Measurements from ENCODE around the gene TLCD2. TPM values are rescaled to one million over a fixed set of nuclear protein-coding genes. Genes with fewer than 3 reads are reported as not detected.
"Not testable (repeated sequence)": the region's sequence is repeated elsewhere in the genome, so short reads cannot be mapped to it uniquely, and the experiment has no call there.

The TLCD2 gene
- total RNA-seq, 1 donor from 2014 or later, result 0.04 TPM

DNA sequence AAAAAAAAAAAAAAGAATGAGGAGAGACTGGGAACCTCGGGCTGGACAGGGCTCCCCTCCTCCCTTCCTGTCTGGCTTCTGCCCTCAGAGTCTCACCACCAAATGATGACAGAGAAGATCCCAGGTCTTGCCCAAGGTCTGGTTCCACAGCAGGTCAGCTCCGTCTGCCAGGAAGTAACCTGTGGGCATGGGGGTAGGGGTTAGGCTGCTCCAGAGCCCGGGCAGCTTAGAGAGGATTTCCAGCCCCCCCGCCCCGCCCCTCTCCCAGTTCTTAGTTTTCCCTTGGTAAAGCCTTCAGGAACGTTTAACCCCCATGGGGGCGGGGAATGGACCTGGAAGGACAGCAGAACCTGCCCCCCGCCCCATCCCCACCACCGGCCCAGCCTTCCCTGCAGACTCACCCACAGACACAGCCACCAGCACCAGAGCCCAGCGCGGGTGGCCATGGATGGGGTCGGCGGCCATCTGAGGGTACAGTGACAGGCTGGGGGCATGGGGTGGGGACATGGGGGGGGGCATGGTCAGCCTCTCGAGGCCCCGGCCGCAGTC is 700 bp downstream of the TLCD2 start:
- CTCF ChIA-PET, result no interaction called here

DNA sequence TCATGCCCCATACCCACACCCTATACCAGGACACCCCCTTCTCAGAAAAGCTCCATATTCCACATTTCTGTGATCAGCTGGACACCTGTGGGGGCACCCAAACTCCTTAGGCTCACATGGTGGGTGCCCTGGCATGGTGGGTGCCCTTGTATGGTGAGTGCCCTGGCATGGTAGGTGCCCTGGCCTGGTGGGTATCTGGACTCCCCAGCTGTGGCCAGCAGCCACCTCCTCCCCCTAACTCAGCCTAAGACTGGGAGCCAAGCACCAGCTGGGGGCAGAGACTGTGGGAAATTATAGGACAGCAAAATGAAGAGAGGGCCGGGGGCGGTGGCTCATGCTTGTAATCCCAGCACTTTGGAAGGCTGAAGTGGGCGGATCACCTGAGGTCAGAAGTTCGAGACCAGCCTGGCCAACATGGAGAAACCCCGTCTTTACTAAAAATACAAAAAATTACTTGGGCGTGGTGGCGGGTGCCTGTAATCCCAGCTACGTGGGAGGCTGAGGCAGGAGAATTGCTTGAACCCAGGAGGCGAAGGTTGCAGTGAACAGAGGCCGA is 1.3 kb downstream of the TLCD2 start:
- peaks cover 29% of the 10 kb centered on the region for H3K27me3 Mint-ChIP-seq

More for the DNA sequence above, 700 bp downstream of the TLCD2 start:
- H3K27me3 Mint-ChIP-seq, result peaks cover 31% of the 10 kb centered on the region
- TF ChIP-seq CTCF (IDR thresholded peaks at IDR 0.05), result no peak
- ATAC-seq (ENCODE audit: low read depth) (no peak), DNase-seq (no peak)
- H3K36me3 Mint-ChIP-seq (ENCODE audit: low read depth), result no peaks in the 10 kb centered on the region
- peaks cover 10% of the 10 kb centered on the region for H3K4me1 Mint-ChIP-seq
- no peak overlapping the region for H3K4me3 Mint-ChIP-seq
- intact Hi-C loops (cut with micrococcal nuclease), result no loop called here
- POLR2A ChIA-PET, result no interaction called here
- no peaks in the 10 kb centered on the region for H3K9me3 Mint-ChIP-seq
- H3K27ac Mint-ChIP-seq, result no peak overlapping the region

GRCh38 chr17:1707107-1707506 is 3.1 kb downstream of the TLCD2 start:
- DNase-seq (no peak), ATAC-seq (ENCODE audit: low read depth) (no peak)
- TF ChIP-seq CTCF (IDR thresholded peaks at IDR 0.05), result no peak
- Mint-ChIP-seq H3K9me3 (no peaks in the 10 kb centered on the region), H3K4me3 (no peak overlapping the region), H3K4me1 (peaks cover 8% of the 10 kb centered on the region), H3K27ac (no peak overlapping the region), H3K27me3 (peaks cover 23% of the 10 kb centered on the region), H3K36me3 (ENCODE audit: low read depth) (no peaks in the 10 kb centered on the region)
- ChIA-PET CTCF (no interaction called here), POLR2A (no interaction called here)
- intact Hi-C loops (cut with micrococcal nuclease), result no loop called here

More for the DNA sequence above, 1.3 kb downstream of the TLCD2 start:
- ATAC-seq (ENCODE audit: low read depth); H3K27ac Mint-ChIP-seq; POLR2A ChIA-PET; H3K36me3 Mint-ChIP-seq (ENCODE audit: low read depth); CTCF ChIA-PET; DNase-seq; H3K9me3 Mint-ChIP-seq; intact Hi-C loops (cut with micrococcal nuclease); H3K4me1 Mint-ChIP-seq: not testable (repeated sequence)
- H3K4me3 Mint-ChIP-seq, result peak overlapping the region; percentile 11

DNA sequence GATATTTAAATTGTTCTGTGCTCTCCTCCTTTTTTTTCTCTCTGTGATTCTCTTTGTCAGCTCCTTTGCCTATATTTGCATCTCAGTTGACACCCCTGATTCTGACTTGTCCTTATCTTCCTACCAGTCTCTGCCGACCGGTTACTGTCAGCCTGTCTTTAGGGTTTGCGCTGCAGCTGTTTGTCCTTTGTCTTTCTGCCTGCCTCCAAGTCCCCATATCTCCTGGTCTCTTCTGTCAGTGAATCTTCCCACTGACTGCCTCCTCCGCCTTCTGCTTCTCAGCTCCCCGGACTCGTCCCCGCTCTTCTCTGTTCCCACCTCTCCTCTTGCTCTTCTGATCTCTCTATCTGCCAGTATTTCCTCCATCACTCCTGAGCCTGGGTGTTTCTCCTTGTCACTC is 5.2 kb downstream of the TLCD2 start:
- H3K9me3 Mint-ChIP-seq, result no peaks in the 10 kb centered on the region
- ATAC-seq (ENCODE audit: low read depth), result no peak
- peaks cover 3% of the 10 kb centered on the region for H3K4me1 Mint-ChIP-seq
- DNase-seq, result no peak
- intact Hi-C loops (cut with micrococcal nuclease), result no loop called here
- CTCF ChIA-PET, result no interaction called here
- no peak overlapping the region for H3K4me3 Mint-ChIP-seq
- TF ChIP-seq CTCF (IDR thresholded peaks at IDR 0.05), result no peak
- H3K36me3 Mint-ChIP-seq (ENCODE audit: low read depth), result no peaks in the 10 kb centered on the region
- no peak overlapping the region for H3K27ac Mint-ChIP-seq
- H3K27me3 Mint-ChIP-seq, result peaks cover 14% of the 10 kb centered on the region
- POLR2A ChIA-PET, result interaction anchor here (0.6 to 0.7 kb wide), 2 partner anchors 12 to 990 kb away, joined by 3 read pairs; partner anchors contain the start of gene VPS53

GRCh38 chr17:1703063-1703462 is 7.1 kb downstream of the TLCD2 start:
- peaks cover 14% of the 10 kb centered on the region for H3K27me3 Mint-ChIP-seq
- intact Hi-C loops (cut with micrococcal nuclease), result no loop called here
- H3K4me1 Mint-ChIP-seq, result no peaks in the 10 kb centered on the region
- no peak for DNase-seq
- CTCF ChIA-PET, result no interaction called here
- H3K27ac Mint-ChIP-seq, result no peak overlapping the region
- POLR2A ChIA-PET, result no interaction called here
- ATAC-seq (ENCODE audit: low read depth), result no peak
- H3K9me3 Mint-ChIP-seq, result no peaks in the 10 kb centered on the region
- no peak overlapping the region for H3K4me3 Mint-ChIP-seq
- no peaks in the 10 kb centered on the region for H3K36me3 Mint-ChIP-seq (ENCODE audit: low read depth)
- no peak for TF ChIP-seq CTCF (IDR thresholded peaks at IDR 0.05)

DNA sequence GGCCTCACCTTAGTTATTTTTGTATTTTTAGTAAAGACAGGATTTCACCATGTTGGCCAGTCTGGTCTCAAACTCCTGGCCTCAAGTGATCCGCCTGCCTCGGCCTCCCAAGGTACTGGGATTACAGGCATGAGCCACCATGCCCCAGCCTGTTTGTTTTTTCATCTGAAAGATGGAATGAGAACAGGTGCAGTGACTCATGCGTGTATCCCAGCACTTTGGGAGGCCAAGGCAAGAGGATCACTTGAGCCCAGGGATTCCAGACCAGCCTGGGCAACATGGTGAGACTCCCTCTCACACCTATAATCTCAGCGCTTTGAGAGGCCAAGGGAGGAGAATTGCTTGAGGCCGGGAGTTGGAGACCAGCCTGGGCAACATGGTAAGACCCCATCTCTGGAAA is 10.3 kb downstream of the TLCD2 start:
- H3K27me3 Mint-ChIP-seq; H3K4me1 Mint-ChIP-seq; H3K27ac Mint-ChIP-seq; ATAC-seq (ENCODE audit: low read depth); CTCF ChIA-PET; H3K9me3 Mint-ChIP-seq; intact Hi-C loops (cut with micrococcal nuclease); DNase-seq; H3K36me3 Mint-ChIP-seq (ENCODE audit: low read depth); H3K4me3 Mint-ChIP-seq: not testable (repeated sequence)
- POLR2A ChIA-PET, result interaction anchor here (0.6 kb wide), 1 partner anchor 17 kb away, joined by 5 read pairs; no protein-coding TSS in a partner anchor

Measured in activated B cell treated with CpG ODN at 0.5 μM for 24 hours (primary cell).